GM12878 (cell line): ENCODE measurements around the gene KRT38. TPM values are rescaled to one million over a fixed set of nuclear protein-coding genes. Genes with fewer than 3 reads are reported as not detected.

Experiments used
- ATAC-seq: fragments of 200-7000 bp; cut with Tn5 transposase; 3 replicates; pipeline ENCODE4 v1.9.1; 2020; ENCODE audit warnings: mild to moderate bottlenecking, moderate library complexity
- BruUV-seq: library from RNA; stranded (reverse); fragments of 400-500 nt; replicated peaks from 2 replicates; lab custom pipeline; 2021; lab: Mats Ljungman, UMichigan
- CTCF ChIA-PET: fragments of 300-600 bp; sonication (Branson Sonifier 250); formaldehyde crosslinking; extraction: SDS; loops from one replicate; lab custom pipeline; 2021; ENCODE audit warnings: inconsistent platforms; lab: Yijun Ruan, JAX
- POLR2A ChIA-PET: fragments of 350-600 bp; formaldehyde crosslinking; extraction: SDS; loops from one replicate; lab custom pipeline; 2021; ENCODE audit warnings: inconsistent platforms; lab: Charles Lee
- RAD21 ChIA-PET: fragments of 300-600 bp; sonication (Branson Sonifier 250); formaldehyde crosslinking; loops from one replicate; lab custom pipeline; 2023; ENCODE audit warnings: antibody characterized with exemption; ENCODE audit not compliant: unreplicated experiment; lab: Charles Lee
- SMC1A ChIA-PET: fragments of 300-600 bp; sonication (Branson Sonifier 250); formaldehyde crosslinking; loops from one replicate; lab custom pipeline; 2023; ENCODE audit not compliant: unreplicated experiment, uncharacterized antibody; lab: Charles Lee
- DNase-seq: peaks from one replicate; pipeline ENCODE4 v3.0.0-alpha.2; 2011; ENCODE audit warnings: low read depth, low spot score
- FAIRE-seq: peaks from 3 replicates; lab custom pipeline; 2011; peaks lifted over from hg19 to GRCh38; lab: Jason Lieb, UNC
- H2AFZ ChIP-seq: 2 replicates; pipeline ENCODE4 v1.6.0; 2011; ENCODE audit warnings: low read depth, low read length, control low read depth; ENCODE audit not compliant: control insufficient read depth
- H3K27ac ChIP-seq: 2 replicates; pipeline ENCODE4 v1.5.1; 2011; ENCODE audit warnings: control low read depth; ENCODE audit not compliant: control insufficient read depth, insufficient read depth
- H3K27me3 ChIP-seq, 2 experiments: replicated peaks in 1 of 2; 2 replicates each; pipeline versions ENCODE4 v1.6.0 to v1.6.1; 2011; ENCODE audit warnings: low read length in 1 of 2; ENCODE audit not compliant: control insufficient read depth in 2 of 2, insufficient read depth in 2 of 2
- H3K36me3 ChIP-seq, 2 experiments: 2 replicates each; pipeline ENCODE4 v1.5.1; 2011; ENCODE audit warnings: low read length in 1 of 2; ENCODE audit not compliant: control insufficient read depth in 2 of 2, insufficient read depth in 2 of 2
- H3K4me1 ChIP-seq: 2 replicates; pipeline ENCODE4 v1.6.1; 2011; ENCODE audit warnings: mild to moderate bottlenecking, low read length, moderate library complexity, mixed read lengths; ENCODE audit not compliant: control insufficient read depth, insufficient read depth
- H3K4me2 ChIP-seq: 2 replicates; pipeline ENCODE4 v1.6.0; 2011; ENCODE audit warnings: control low read depth; ENCODE audit not compliant: control insufficient read depth, insufficient read depth
- H3K4me3 ChIP-seq: fragments of 200-600 bp; sonication (generic); 2 replicates; pipeline ENCODE4 v1.5.1; 2016
- H3K79me2 ChIP-seq: 2 replicates; pipeline ENCODE4 v1.6.0; 2011; ENCODE audit warnings: low read length; ENCODE audit not compliant: control insufficient read depth, insufficient read depth
- H3K9ac ChIP-seq: 2 replicates; pipeline ENCODE4 v1.8.0; 2011; ENCODE audit warnings: low read length, control low read depth, mixed read lengths; ENCODE audit not compliant: control insufficient read depth, insufficient read depth
- H3K9me3 ChIP-seq: replicated peaks from 3 replicates; pipeline ENCODE4 v1.5.1; 2011; ENCODE audit warnings: mild to moderate bottlenecking, low read length; ENCODE audit not compliant: control insufficient read depth, insufficient read depth
- H4K20me1 ChIP-seq: 2 replicates; pipeline ENCODE4 v1.6.0; 2011; ENCODE audit not compliant: control insufficient read depth, insufficient read depth
- BACH1 ChIP-seq: fragments of 450-650 bp; IDR thresholded peaks from 2 replicates; pipeline ENCODE4 v1.6.1; 2017; ENCODE audit warnings: mild to moderate bottlenecking, borderline replicate concordance
- CBFB ChIP-seq: IDR thresholded peaks from 2 replicates; pipeline ENCODE4 v1.6.1; 2016; ENCODE audit warnings: antibody characterized with exemption, low read depth
- CHD4 ChIP-seq: fragments of 200-600 bp; sonication (generic); IDR thresholded peaks from 2 replicates; pipeline ENCODE4 v1.6.1; 2016; ENCODE audit warnings: mild to moderate bottlenecking
- CREB1 ChIP-seq: IDR thresholded peaks from 2 replicates; pipeline ENCODE4 v1.6.1; 2012; ENCODE audit warnings: low read depth, mild to moderate bottlenecking, inconsistent platforms
- CREM ChIP-seq: IDR thresholded peaks from 2 replicates; pipeline ENCODE4 v1.6.1; 2014; ENCODE audit warnings: antibody characterized with exemption, low read depth
- E2F4 ChIP-seq: IDR thresholded peaks from 2 replicates; pipeline ENCODE4 v1.6.1; 2012; ENCODE audit warnings: low read depth, low read length, improper control_type of control experiment
- EED ChIP-seq: sonication (generic); IDR thresholded peaks from 2 replicates; pipeline ENCODE4 v1.6.1; 2016; ENCODE audit warnings: antibody characterized with exemption, low read depth
- FOS ChIP-seq: IDR thresholded peaks from 3 replicates; pipeline ENCODE4 v1.6.1; 2011; ENCODE audit warnings: borderline replicate concordance; ENCODE audit not compliant: insufficient read length; ENCODE audit errors: extremely low read depth
- HDAC6 ChIP-seq: fragments of 200-600 bp; sonication (generic); IDR thresholded peaks from one replicate; pipeline ENCODE4 v1.8.0; 2017; ENCODE audit warnings: antibody characterized with exemption; ENCODE audit not compliant: unreplicated experiment
- HSF1 ChIP-seq: fragments of 150-350 bp; IDR thresholded peaks from 2 replicates; pipeline ENCODE4 v1.6.1; 2014; ENCODE audit warnings: mild to moderate bottlenecking, low read depth, low read length
- LARP7 ChIP-seq: fragments of 450-650 bp; IDR thresholded peaks from 2 replicates; pipeline ENCODE4 v1.6.1; 2017; ENCODE audit warnings: mild to moderate bottlenecking
- MXI1 ChIP-seq: fragments of 150-350 bp; IDR thresholded peaks from 2 replicates; pipeline ENCODE4 v1.6.1; 2011; ENCODE audit warnings: low read depth, mild to moderate bottlenecking, inconsistent platforms, low read length, improper control_type of control experiment
- MYC ChIP-seq: IDR thresholded peaks from 2 replicates; pipeline ENCODE4 v1.6.1; 2011; ENCODE audit warnings: mild to moderate bottlenecking, low read length, moderate library complexity, inconsistent platforms; ENCODE audit not compliant: insufficient read depth, insufficient replicate concordance, insufficient read length, severe bottlenecking
- NFXL1 ChIP-seq: fragments of 450-650 bp; IDR thresholded peaks from 2 replicates; pipeline ENCODE4 v1.6.1; 2017; ENCODE audit warnings: antibody characterized with exemption, mild to moderate bottlenecking, borderline replicate concordance
- NR2C2 ChIP-seq: IDR thresholded peaks from 2 replicates; pipeline ENCODE4 v1.6.1; 2011; ENCODE audit warnings: borderline replicate concordance, low read depth; ENCODE audit not compliant: control insufficient read depth, insufficient read length
- PAX8 ChIP-seq: fragments of 450-650 bp; IDR thresholded peaks from 2 replicates; pipeline ENCODE4 v1.6.1; 2017; ENCODE audit warnings: mild to moderate bottlenecking, moderate library complexity
- PRDM15 ChIP-seq: fragments of 450-650 bp; formaldehyde crosslinking; IDR thresholded peaks from 2 replicates; pipeline ENCODE4 v1.4.0; 2020; ENCODE audit warnings: mild to moderate bottlenecking, moderate library complexity
- RB1 ChIP-seq: fragments of 450-650 bp; formaldehyde crosslinking; IDR thresholded peaks from 2 replicates; pipeline ENCODE4 v1.6.1; 2017; ENCODE audit warnings: mild to moderate bottlenecking, borderline replicate concordance
- SIN3A ChIP-seq: IDR thresholded peaks from 2 replicates; pipeline ENCODE4 v1.6.1; 2012; ENCODE audit warnings: low read depth, low read length, improper control_type of control experiment
- SMC3 ChIP-seq: IDR thresholded peaks from 2 replicates; pipeline ENCODE4 v1.6.1; 2011; ENCODE audit warnings: low read length, improper control_type of control experiment, borderline replicate concordance
- WGBS: methylation state at CpG from one replicate; pipeline ENCODE4 v1.1.6; 2016; ENCODE audit warnings: low lambda C conversion rate; ENCODE audit not compliant: insufficient replicate concordance, insufficient coverage; ENCODE audit errors: missing lambda C conversion rate; 5-methylcytosine and 5-hydroxymethylcytosine counted together
- in situ Hi-C: fragments of 300-500 bp; cut with MboI; formaldehyde crosslinking; loops from 9 replicates; pipeline ENCODE4 v1.14.3; 2018; ENCODE audit warnings: mixed read lengths
- intact Hi-C: fragments of 100-400 bp; cut with micrococcal nuclease; formaldehyde crosslinking; loops from one replicate; pipeline ENCODE4 v1.14.2; 2022; ENCODE audit not compliant: unreplicated experiment
- polyA plus RNA-seq, 11 experiments: library from polyadenylated mRNA; depleted of rRNA in 4 of 11; unstranded in 6 of 11; stranded (reverse) in 5 of 11; fragments of >200 nt; fragmentation: Nextera tagmentation in 4 of 11; fragmentation: Illumina TruSeq in 1 of 11; extraction: Ambion mirVana in 4 of 11; extraction: Trizol in 1 of 11; gene quantifications; 1 replicate in 1 of 11; 2 replicates in 10 of 11; pipeline versions ENCODE4 v1.2.1 to v1.2.3, GENCODE V29; 2011 to 2016; ENCODE audit warnings: inconsistent platforms in 2 of 11, missing spikeins in 2 of 11, low read depth in 1 of 11
- total RNA-seq, 4 experiments: library from RNA; depleted of rRNA in 3 of 4; stranded (reverse); fragments of >200 nt in 3 of 4; fragmentation: Illumina TruSeq in 1 of 4; extraction: Trizol in 1 of 4; gene quantifications; 2 replicates each; pipeline versions ENCODE4 v1.2.1 to v1.2.3, GENCODE V29; 2013 to 2021

The KRT38 gene
- total and polyA plus RNA-seq, 10 of the 15 experiments (the other 5 are each of a cell fraction or from before 2014, with no cell fraction given) = not detected

- Histone ChIP-seq H3K36me3 (no peaks in the 10 kb centered on the region), H3K9ac (no peak overlapping the region), H3K4me3 (no peak overlapping the region), H3K27me3 (peaks cover 0 to 3% of the 10 kb centered on the region in 2 experiments; a peak in 2 of 4 replicates), H3K79me2 (no peaks in the 10 kb centered on the region), H3K4me1 (no peaks in the 10 kb centered on the region), H3K4me2 (no peak overlapping the region), H3K9me3 (no peaks in the 10 kb centered on the region), H2AFZ (no peak overlapping the region), H3K27ac (no peak overlapping the region), H4K20me1 (no peaks in the 10 kb centered on the region)
- TF ChIP-seq CREM = no peak
- TF ChIP-seq HDAC6 = no peak
- no peak for TF ChIP-seq FOS
- no peak for TF ChIP-seq CHD4
- TF ChIP-seq NFXL1 = no peak
- TF ChIP-seq SIN3A = no peak
- no peak for TF ChIP-seq LARP7
- TF ChIP-seq BACH1 = no peak
- TF ChIP-seq PRDM15 (CRISPR knock-in tag) = no peak
- TF ChIP-seq E2F4 = no peak
- no peak for TF ChIP-seq PAX8
- no peak for TF ChIP-seq HSF1
- TF ChIP-seq CBFB = no peak
- TF ChIP-seq NR2C2 = no peak
- TF ChIP-seq RB1 = no peak
- no peak for TF ChIP-seq SMC3
- no peak for TF ChIP-seq CREB1
- TF ChIP-seq MXI1 = no peak
- TF ChIP-seq EED = no peak
- TF ChIP-seq MYC = no peak
- ChIA-PET RAD21 (no interaction called here), SMC1A (no interaction called here), POLR2A (no interaction called here), CTCF (no interaction called here)
- intact Hi-C loops (no loop called here), in situ Hi-C loops (no loop called here)
- no TSS peak for BruUV-seq
- FAIRE-seq = no peak
- DNase-seq = no peak
- no peak for ATAC-seq
- 86% methylated on average over 1 of the region's 1 CpG for WGBS
These were observed 45.2 kb downstream of the KRT38 start for GRCh38 chr17:41395611-41396010.
